Bronchial epithelial cell (primary cell): ENCODE data around the gene PACSIN1. TPM values are rescaled to one million over a fixed set of nuclear protein-coding genes. Genes with fewer than 3 reads are reported as not detected.

Experiments
- DNase-seq: peaks from one replicate; pipeline ENCODE4 v3.0.0-alpha.2; 2010; ENCODE audit warnings: low read depth
- FAIRE-seq: peaks from 2 replicates; lab custom pipeline; 2011; peaks lifted over from hg19 to GRCh38; lab: Jason Lieb, UNC
- H3K27me3 ChIP-seq: 2 replicates; pipeline ENCODE4 v1.5.1; 2011; ENCODE audit warnings: low read length; ENCODE audit not compliant: control insufficient read depth, insufficient read depth
- H3K36me3 ChIP-seq: 2 replicates; pipeline ENCODE4 v1.5.1; 2011; ENCODE audit warnings: low read length; ENCODE audit not compliant: control insufficient read depth, insufficient read depth
- H3K4me3 ChIP-seq: 2 replicates; pipeline ENCODE4 v1.5.1; 2011; ENCODE audit warnings: mild to moderate bottlenecking, low read depth, low read length, control low read depth
- CTCF ChIP-seq: IDR thresholded peaks from 2 replicates; pipeline ENCODE4 v1.5.1; 2011; ENCODE audit warnings: mild to moderate bottlenecking, moderate library complexity, low read length, control low read depth, inconsistent platforms; ENCODE audit not compliant: insufficient read depth, severe bottlenecking
- total RNA-seq: library from RNA; depleted of rRNA; stranded (reverse); fragments of >200 nt; gene quantifications from 2 replicates; pipeline ENCODE4 v1.2.1, GENCODE V29; 2014

Gene PACSIN1
- total RNA-seq, 1 donor from 2014 or later = not detected

GRCh38 chr6:34575326-34575725 lies 109.5 kb downstream of the PACSIN1 start:
- TF ChIP-seq CTCF = no peak
- Histone ChIP-seq H3K4me3 (no peak overlapping the region), H3K27me3 (peaks cover 2% of the 10 kb centered on the region), H3K36me3 (no peaks in the 10 kb centered on the region)
- FAIRE-seq (no peak), DNase-seq (no peak)

GRCh38 chr6:34576286-34576955 lies 110.5 kb downstream of the PACSIN1 start:
- FAIRE-seq = no peak
- TF ChIP-seq CTCF = no peak
- Histone ChIP-seq H3K36me3 (no peaks in the 10 kb centered on the region), H3K4me3 (no peak overlapping the region), H3K27me3 (peaks cover under 1% of the 10 kb centered on the region)
- no peak for DNase-seq

GRCh38 chr6:34578445-34579262 lies 112.8 kb downstream of the PACSIN1 start:
- Histone ChIP-seq H3K4me3 (no peak overlapping the region), H3K36me3 (peaks cover 2% of the 10 kb centered on the region), H3K27me3 (no peaks in the 10 kb centered on the region)
- no peak for TF ChIP-seq CTCF
- no peak for DNase-seq
- no peak for FAIRE-seq

GRCh38 chr6:34580707-34581560 lies 115.1 kb downstream of the PACSIN1 start:
- H3K36me3 ChIP-seq = peaks cover 2% of the 10 kb centered on the region
- no peak for FAIRE-seq

GRCh38 chr6:34581561-34581920 lies 115.7 kb downstream of the PACSIN1 start:
- no peak for FAIRE-seq
- no peak overlapping the region for H3K4me3 ChIP-seq
- no peak for TF ChIP-seq CTCF
- H3K27me3 ChIP-seq = no peaks in the 10 kb centered on the region
- no peak for DNase-seq
- peaks cover 2% of the 10 kb centered on the region for H3K36me3 ChIP-seq

More at GRCh38 chr6:34580707-34581560, 115.1 kb downstream of the PACSIN1 start:
- no peak overlapping the region for H3K4me3 ChIP-seq
- DNase-seq = no peak
- no peaks in the 10 kb centered on the region for H3K27me3 ChIP-seq
- no peak for TF ChIP-seq CTCF
